HG03378 (cell line): Measurements from ENCODE around the gene TNFSF4.
"Not testable (repeated sequence)": the region's sequence is repeated elsewhere in the genome, so short reads cannot be mapped to it uniquely, and the experiment has no call there.

Experiments
- ATAC-seq: cut with Tn5 transposase; IDR thresholded peaks from one replicate; pipeline ENCODE4 v1.9.1; 2021; ENCODE audit warnings: mild to moderate bottlenecking, moderate library complexity; ENCODE audit not compliant: unreplicated experiment

Gene TNFSF4

DNA sequence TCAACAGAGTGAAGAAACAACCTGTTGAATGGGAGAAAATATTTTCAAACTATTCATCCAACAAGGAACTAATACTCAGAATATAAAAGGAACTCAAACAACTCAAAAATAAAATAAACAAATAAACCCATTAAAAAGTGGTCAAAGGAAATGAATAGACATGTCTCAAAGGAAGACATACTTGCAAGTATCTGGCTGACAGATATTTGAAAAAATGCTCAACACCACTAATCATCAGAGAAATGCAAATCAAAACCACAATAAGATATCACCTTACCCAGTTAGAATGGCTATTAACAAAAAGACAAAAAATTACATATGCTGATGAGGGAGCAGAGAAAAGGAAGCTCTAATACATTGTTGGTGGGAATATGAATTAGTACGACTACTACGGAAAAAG lies 38.2 kb downstream of the TNFSF4 start:
- ATAC-seq, result no peak

DNA sequence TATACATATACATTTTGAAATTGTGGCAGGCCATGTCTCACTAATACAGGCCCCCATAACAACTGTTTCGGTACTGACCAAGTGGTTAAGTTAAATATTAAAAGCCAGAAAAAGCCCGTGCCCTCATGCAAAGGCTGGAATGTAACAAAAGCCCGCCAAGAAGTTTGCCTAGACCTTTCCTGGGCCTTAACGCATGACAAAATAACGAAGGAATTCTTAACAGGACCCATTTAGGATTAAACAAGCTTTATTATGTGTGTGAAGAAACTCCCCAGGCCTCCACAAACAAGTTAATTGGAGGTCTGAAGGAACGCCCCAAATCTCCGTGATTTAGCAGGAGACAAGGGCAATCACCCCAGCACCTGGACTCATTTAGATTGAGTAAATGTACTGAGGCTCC lies 42.4 kb downstream of the TNFSF4 start:
- no peak for ATAC-seq

DNA sequence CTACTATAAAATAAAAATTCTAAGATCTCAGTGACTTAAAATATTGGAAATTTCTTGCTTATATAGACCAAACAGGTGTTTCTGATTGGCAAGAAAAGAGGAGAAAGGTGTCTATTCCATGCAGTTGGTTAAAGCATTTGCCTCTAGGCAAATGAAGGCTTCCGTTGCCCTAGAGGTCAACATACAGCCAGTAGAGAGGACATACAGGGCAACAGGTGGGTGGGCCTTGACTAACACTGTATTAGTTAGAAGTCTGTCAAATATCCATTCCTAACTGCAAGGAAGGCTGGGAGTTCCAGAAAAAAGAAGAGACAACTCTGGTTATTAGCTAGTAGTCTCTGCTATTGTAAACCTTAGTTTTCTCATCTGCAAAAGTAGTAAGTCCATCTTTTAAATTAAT lies 43.0 kb downstream of the TNFSF4 start:
- ATAC-seq, result no peak

DNA sequence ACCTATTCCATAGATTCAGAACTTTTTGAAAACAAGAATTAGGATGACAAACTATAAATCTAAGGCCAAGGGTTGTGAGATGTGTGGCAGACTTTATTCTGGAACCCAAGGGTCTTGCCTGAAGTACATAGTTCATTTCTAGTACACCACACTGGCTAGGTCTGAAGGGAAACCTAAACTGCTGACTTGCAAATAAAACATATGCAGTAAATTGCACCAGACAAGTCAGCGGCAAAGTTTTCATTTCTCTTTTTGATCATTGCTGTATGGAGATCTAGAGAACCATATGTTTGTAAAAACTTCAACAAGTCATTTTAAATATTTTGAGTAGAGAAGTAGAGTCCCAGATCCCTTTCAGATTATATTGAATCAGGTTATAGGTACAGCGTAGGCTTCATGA lies 43.9 kb downstream of the TNFSF4 start:
- ATAC-seq, result no peak

DNA sequence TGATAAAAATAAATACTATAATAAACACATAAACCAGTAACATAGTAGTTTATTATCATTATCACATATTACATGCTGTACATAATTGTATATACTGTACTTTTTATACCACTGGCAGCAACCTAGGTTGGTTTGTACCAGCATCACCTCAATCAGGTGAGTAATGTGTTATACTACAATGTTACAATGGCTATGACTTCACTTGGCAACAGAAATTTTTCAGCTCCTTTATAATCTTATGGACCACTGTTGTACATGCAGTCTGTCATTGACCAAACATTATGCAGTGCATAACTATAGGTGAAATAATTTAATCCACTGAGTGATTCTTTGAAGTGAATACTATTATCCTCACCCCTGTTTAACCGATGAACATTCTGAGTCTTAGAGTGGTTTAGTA lies 44.5 kb downstream of the TNFSF4 start:
- ATAC-seq, result no peak

DNA sequence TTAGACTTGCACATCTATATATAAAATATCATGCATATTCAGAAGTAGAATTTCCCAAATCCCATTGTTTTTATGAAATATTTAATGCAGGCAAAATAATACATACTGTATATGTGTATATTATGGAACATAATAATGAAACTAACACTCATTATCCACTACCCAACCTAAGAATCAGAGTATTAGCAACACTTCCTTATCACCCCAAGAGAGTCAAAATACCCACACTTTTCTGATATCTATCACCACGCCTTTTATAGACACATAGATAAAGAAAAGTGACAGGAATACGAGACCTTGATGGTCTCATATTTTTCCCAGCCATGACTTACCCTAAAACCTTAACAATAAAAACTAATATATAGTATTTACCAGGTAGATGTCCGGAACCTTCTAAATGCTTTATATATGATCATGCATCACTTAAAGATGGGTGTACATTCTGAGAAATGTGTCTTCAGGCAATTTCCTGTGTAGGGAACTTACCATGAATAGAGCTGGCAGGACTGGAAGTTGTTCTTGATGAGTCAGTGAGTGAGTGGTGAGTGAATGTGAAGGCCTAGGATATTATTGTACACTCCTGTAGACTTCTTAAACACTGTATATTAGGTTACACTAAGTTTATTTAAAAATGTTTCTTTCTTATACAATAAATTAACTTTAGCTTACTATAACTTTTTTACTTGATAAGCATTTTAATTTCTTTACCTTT lies 45.5 kb downstream of the TNFSF4 start:
- ATAC-seq, result no peak

DNA sequence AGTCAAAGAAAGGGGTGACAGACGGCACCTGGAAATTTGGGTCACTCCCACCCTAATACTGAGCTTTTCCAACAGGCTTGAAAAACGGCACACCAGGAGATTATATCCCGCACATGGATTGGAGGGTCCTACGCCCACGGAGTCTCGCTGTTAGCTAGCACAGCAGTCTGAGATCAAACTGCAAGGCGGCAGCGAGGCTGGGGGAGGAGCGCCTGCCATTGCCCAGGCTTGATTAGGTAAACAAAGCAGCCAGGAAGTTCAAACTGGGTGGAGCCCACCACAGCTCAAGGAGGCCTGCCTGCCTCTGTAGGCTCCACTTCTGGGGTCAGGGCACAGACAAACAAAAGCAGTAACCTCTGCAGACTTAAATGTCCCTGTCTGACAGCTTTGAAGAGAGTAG lies 53.2 kb downstream of the TNFSF4 start:
- ATAC-seq, result not testable (repeated sequence)

DNA sequence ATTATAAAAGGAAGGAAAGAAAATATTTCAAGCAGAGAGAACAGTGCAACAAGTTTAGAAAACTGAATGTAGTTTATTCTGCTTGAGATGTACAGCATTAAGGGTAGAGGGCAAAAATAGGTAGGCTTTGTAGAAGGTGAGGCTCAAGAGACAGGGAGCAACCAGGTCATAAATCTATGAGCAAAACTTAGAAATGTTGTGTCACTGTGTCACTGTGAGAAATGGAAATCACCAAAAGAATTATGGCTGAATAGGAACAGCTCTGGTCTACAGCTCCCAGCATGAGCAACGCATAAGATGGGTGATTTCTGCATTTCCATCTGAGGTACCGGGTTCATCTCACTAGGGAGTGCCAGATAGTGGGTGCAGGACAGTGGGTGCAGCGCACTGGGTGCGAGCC lies 53.6 kb downstream of the TNFSF4 start:
- no peak for ATAC-seq

DNA sequence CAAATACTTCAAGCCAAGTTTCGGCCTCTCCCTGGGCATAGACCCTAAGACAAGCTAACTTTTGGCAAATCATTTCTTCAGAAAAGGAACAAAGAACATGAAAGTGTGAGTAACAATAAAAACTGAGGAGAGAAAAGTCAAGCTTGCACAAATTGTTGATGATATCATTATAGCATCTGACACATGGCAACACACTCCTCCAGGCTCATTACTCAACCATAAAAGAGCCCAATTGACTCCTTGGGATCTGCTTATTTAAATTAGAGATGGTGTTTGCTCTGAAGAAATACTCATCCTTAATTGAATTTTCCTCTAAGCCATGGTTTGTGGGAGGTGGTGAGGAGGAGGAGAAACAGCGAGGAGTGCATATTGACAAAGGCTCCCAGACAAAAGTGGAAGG lies 54.5 kb downstream of the TNFSF4 start:
- ATAC-seq, result no peak

DNA sequence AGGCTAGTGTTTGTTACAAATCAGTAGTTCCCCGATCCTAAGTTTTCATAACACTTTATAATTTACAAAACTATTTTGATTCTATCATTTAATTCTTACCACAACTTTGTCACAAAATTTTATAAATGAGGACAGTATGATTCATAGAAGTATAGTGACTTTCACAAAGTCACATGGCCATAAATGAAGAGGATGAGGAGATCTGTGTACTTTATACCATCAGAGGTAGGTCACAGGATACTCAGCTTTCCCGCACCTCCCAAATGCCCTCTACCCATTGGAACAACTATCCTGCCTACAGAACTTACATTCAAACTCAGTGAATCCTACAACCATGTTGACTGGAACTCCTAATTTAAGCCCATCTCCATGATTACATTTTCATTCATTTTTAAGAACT lies 56.3 kb downstream of the TNFSF4 start:
- no peak for ATAC-seq

DNA sequence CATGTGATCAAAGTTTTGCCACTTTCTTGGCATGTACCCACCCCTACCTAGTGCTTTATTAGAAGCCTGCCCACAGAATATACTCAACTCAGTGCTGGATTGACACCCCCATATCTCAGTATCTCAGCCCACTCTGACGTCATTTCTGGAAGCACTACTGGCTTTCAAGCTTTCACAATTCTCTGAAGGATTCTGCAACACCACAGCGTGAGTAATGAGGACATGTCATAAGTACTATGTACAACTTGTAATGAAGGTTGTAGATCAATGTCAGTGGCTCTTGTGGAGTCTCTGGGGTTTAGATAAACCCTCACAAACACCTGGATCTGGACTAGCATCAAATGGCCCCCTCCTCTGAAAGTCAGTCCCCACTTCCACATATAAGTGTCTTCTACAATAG lies 57.2 kb downstream of the TNFSF4 start:
- no peak for ATAC-seq

DNA sequence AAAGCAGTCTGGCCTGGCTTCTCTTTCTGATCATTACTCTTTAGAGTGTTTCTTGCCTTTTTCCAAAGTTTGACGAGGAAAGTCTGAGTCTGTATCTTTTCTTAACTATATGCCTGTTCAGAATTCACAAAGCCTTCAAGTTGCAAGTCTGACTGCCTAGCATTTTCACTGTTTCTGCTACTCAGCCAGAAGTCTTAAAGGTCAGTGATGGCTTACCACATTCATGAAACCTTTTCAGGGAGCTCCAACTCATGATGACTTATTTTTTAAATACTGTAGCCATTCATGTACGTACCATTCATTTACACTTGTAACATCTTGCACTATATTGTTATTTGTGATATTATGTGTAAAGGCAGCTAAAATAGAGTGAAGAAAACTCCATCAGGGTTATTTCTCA lies 58.2 kb downstream of the TNFSF4 start:
- no peak for ATAC-seq

DNA sequence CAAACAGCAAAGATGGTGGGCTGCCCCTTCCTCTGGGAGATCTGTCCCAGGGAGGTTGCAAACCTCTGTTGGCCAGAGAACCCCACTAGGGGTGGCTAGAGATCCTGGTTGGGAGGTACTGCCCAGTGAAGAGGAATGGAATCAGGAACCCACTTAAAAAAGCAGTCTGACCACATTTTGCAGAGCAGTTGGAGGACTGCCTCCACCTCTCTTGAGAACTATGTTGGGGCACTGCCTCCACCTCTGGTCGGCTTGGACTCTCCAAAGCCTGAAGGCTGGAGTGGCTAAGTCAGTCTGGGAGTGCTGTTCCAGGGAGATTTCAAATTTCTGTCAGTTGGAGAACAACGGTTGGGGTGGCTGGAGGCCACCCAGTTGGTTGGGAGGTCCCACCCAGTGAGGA lies 58.6 kb downstream of the TNFSF4 start:
- no peak for ATAC-seq

DNA sequence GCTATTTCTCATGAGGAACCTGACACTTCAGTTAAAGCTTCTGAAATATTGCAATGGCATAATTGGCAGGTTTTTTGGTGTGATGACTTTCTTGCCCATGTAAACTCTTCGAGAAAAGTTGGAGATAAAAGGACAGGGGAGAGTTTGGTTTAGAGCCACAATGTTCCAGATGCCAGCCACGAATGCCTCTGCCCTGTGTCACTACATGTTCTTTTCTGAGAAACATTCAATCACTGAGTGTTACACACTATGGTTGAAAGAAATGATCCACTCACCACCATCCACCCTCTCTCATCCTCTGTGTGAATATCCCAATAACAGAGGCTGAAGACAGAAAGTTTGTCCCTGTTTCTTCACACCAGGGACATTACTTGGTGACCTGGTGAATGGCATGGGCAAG lies 66.4 kb downstream of the TNFSF4 start:
- ATAC-seq, result no peak

DNA sequence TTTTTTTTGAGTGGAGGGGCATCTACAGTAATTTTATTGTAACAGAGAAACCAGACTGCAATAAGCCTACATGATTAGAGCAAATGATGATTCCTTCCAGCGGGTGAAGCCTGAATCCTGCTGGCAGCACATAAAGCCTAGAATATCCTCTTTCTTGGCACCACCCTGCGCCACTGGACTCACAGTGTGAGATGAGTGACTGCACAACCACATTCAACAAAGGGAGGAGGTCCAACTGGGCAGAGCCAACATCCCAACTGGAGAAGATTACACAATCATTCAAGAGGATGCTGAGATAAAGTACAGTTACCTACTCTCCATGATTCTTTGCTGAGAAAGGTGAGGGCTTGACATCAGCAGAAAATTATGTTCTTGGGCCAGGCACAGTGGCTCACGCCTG lies 67.4 kb downstream of the TNFSF4 start:
- no peak for ATAC-seq

DNA sequence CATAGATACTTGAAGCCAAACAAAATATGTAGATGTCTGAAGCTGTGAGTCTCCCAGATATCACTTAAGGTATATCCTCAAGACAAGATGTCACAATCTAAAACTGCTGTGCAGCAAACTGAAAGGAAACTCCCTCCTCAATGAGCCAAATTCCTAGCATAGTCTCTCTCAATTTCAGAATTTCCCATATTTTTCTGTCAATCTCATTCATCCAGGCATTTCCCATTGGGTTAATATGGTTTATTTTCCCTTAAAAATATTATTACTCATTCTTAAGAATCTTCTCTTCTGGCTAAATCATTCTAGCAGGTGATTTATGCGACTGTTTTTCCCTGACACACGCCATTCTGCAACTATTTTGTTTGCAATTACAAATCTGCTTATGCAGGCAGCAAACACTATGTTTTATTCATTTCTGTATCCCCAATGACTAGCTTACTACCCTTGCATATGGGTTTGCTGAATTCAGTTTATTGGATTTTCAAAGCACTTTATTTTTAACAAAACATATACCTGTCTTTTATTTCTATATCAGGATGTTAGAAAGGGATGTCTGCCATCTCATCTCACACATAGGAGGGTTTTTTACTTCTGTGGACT lies 69.9 kb downstream of the TNFSF4 start:
- ATAC-seq, result no peak

DNA sequence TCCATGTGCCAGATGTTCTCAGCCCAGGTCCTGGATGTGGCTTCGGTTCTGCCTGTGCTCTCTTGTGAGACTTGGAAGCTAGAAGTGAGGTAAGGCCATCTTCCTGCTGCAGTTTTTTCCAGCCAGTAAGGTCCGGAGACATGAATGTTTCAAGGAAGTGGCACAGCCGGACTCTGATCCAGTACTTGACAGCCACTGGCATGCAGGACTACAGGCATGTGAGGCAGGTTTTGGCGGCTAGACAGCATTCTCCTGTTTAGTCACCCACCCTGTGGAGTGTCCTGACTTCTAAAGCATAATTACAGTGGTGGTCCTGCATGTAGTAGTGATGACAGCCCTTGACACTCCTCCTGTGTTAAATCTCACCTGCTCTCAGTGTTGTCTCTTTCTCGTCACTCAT lies 72.3 kb downstream of the TNFSF4 start:
- no peak for ATAC-seq

DNA sequence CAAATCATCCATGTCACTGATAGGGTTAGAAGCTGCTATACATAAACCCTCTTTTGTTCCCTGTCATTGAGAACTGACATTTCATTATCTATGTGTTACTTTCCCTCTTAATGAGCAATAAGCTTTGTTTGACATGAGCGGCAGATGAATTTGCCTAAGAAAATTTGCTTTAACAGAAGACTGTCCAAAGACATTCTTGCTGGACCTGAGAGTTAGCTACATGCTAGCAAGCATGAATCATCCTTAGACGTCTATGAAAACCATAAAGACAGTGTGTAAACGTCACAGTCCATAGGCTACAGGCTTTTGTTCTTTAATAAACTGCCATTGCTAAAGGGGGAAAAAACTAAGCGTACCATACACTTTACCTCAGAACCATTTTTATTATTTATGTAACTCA lies 73.1 kb downstream of the TNFSF4 start:
- no peak for ATAC-seq
